MM.1S (cell line): ENCODE data around the gene NUDT14.

Experiments
- DNase-seq: peaks from one replicate; pipeline ENCODE4 v3.0.0-alpha.2; 2015
- H2AFZ ChIP-seq: fragments of 300-600 bp; sonication (generic); 2 replicates; pipeline ENCODE4 v1.6.0; 2016; ENCODE audit warnings: antibody characterized with exemption, low read length
- H3F3A ChIP-seq: fragments of 300-600 bp; sonication (generic); 2 replicates; pipeline ENCODE4 v1.6.1; 2016; ENCODE audit warnings: mild to moderate bottlenecking, antibody characterized with exemption, low read length, moderate library complexity, mixed read lengths; ENCODE audit not compliant: insufficient read depth
- H3K27ac ChIP-seq: fragments of 300-600 bp; sonication (generic); 2 replicates; pipeline ENCODE4 v1.5.1; 2016; ENCODE audit warnings: mild to moderate bottlenecking, low read length
- H3K27me3 ChIP-seq: fragments of 300-600 bp; sonication (generic); replicated peaks from 2 replicates; pipeline ENCODE4 v1.6.0; 2016; ENCODE audit warnings: low read length; ENCODE audit not compliant: insufficient read depth
- H3K36me3 ChIP-seq: fragments of 300-600 bp; sonication (generic); replicated peaks from 2 replicates; pipeline ENCODE4 v1.6.1; 2016; ENCODE audit warnings: mild to moderate bottlenecking, low read length, mixed read lengths; ENCODE audit not compliant: insufficient read depth
- H3K4me1 ChIP-seq: fragments of 300-600 bp; sonication (generic); 2 replicates; pipeline ENCODE4 v1.6.1; 2016; ENCODE audit warnings: low read length, mixed read lengths
- H3K4me2 ChIP-seq: fragments of 300-600 bp; sonication (generic); 2 replicates; pipeline ENCODE4 v1.6.0; 2016; ENCODE audit warnings: low read depth, low read length
- H3K4me3 ChIP-seq: fragments of 300-600 bp; sonication (generic); 2 replicates; pipeline ENCODE4 v1.5.1; 2016; ENCODE audit warnings: low read length, mixed read lengths
- H3K79me2 ChIP-seq: fragments of 300-600 bp; sonication (generic); 2 replicates; pipeline ENCODE4 v1.6.1; 2016; ENCODE audit warnings: mixed run types, low read length, mixed read lengths
- H3K9ac ChIP-seq: fragments of 300-600 bp; sonication (generic); 2 replicates; pipeline ENCODE4 v1.6.1; 2016; ENCODE audit warnings: low read length, mixed read lengths
- H3K9me2 ChIP-seq: fragments of 300-600 bp; sonication (generic); replicated peaks from 2 replicates; pipeline ENCODE4 v1.6.1; 2016; ENCODE audit warnings: mild to moderate bottlenecking, low read length, mixed read lengths; ENCODE audit not compliant: insufficient read depth
- H3K9me3 ChIP-seq: fragments of 300-600 bp; sonication (generic); replicated peaks from 2 replicates; pipeline ENCODE4 v1.6.1; 2016; ENCODE audit warnings: mild to moderate bottlenecking, low read length, mixed read lengths; ENCODE audit not compliant: insufficient read depth
- H4K20me1 ChIP-seq: fragments of 300-600 bp; sonication (generic); 2 replicates; pipeline ENCODE4 v1.6.1; 2016; ENCODE audit warnings: mild to moderate bottlenecking, low read length, moderate library complexity, mixed read lengths; ENCODE audit not compliant: insufficient read depth
- EZH2 ChIP-seq: fragments of 300-600 bp; sonication (generic); optimal IDR thresholded peaks from 2 replicates; pipeline ENCODE3; 2017; ENCODE audit warnings: low read depth, mild to moderate bottlenecking, antibody characterized with exemption, low read length, mixed read lengths
- EZH2phosphoT487 ChIP-seq: fragments of 300-600 bp; sonication (generic); IDR thresholded peaks from 2 replicates; pipeline ENCODE4 v1.6.1; 2018; ENCODE audit warnings: antibody characterized with exemption, low read length
- TF ChIP-seq, protein P1 (sequence below): fragments of 300-600 bp; sonication (generic); IDR thresholded peaks from 2 replicates; pipeline ENCODE4 v1.5.1; 2016; ENCODE audit warnings: antibody characterized with exemption, low read length, mixed read lengths

NUDT14 gene

GRCh38 chr14:105144026-105144665 lies 37.0 kb downstream of the NUDT14 start:
- Histone ChIP-seq H3K36me3 (no peaks in the 10 kb centered on the region), H3K4me3 (no peak overlapping the region), H4K20me1 (no peaks in the 10 kb centered on the region), H3F3A (no peaks in the 10 kb centered on the region), H3K79me2 (no peaks in the 10 kb centered on the region), H3K27me3 (peaks cover 18% of the 10 kb centered on the region; the same call in 1 of the 2 replicates), H3K4me1 (no peaks in the 10 kb centered on the region), H3K9me3 (no peaks in the 10 kb centered on the region), H3K9ac (no peak overlapping the region), H3K9me2 (no peaks in the 10 kb centered on the region), H3K4me2 (no peak overlapping the region), H3K27ac (no peak overlapping the region), H2AFZ (no peak overlapping the region)
- no peak for DNase-seq
- TF ChIP-seq EZH2 (no peak), EZH2phosphoT487 (no peak)
- TF ChIP-seq, protein P1, sequence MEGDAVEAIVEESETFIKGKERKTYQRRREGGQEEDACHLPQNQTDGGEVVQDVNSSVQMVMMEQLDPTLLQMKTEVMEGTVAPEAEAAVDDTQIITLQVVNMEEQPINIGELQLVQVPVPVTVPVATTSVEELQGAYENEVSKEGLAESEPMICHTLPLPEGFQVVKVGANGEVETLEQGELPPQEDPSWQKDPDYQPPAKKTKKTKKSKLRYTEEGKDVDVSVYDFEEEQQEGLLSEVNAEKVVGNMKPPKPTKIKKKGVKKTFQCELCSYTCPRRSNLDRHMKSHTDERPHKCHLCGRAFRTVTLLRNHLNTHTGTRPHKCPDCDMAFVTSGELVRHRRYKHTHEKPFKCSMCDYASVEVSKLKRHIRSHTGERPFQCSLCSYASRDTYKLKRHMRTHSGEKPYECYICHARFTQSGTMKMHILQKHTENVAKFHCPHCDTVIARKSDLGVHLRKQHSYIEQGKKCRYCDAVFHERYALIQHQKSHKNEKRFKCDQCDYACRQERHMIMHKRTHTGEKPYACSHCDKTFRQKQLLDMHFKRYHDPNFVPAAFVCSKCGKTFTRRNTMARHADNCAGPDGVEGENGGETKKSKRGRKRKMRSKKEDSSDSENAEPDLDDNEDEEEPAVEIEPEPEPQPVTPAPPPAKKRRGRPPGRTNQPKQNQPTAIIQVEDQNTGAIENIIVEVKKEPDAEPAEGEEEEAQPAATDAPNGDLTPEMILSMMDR: no peak

GRCh38 chr14:105143451-105144025 lies 37.6 kb downstream of the NUDT14 start:
- Histone ChIP-seq H3K27me3 (peaks cover 18% of the 10 kb centered on the region; the same call in 1 of the 2 replicates), H4K20me1 (no peaks in the 10 kb centered on the region), H3K4me3 (no peak overlapping the region), H3K9me2 (no peaks in the 10 kb centered on the region), H3K9ac (no peak overlapping the region), H3K9me3 (no peaks in the 10 kb centered on the region), H3K36me3 (no peaks in the 10 kb centered on the region), H3F3A (no peaks in the 10 kb centered on the region), H3K79me2 (no peaks in the 10 kb centered on the region), H2AFZ (no peak overlapping the region), H3K4me2 (no peak overlapping the region), H3K4me1 (no peaks in the 10 kb centered on the region), H3K27ac (no peak overlapping the region)
- no peak for DNase-seq
- TF ChIP-seq EZH2phosphoT487: no peak
- no peak for TF ChIP-seq EZH2

DNA sequence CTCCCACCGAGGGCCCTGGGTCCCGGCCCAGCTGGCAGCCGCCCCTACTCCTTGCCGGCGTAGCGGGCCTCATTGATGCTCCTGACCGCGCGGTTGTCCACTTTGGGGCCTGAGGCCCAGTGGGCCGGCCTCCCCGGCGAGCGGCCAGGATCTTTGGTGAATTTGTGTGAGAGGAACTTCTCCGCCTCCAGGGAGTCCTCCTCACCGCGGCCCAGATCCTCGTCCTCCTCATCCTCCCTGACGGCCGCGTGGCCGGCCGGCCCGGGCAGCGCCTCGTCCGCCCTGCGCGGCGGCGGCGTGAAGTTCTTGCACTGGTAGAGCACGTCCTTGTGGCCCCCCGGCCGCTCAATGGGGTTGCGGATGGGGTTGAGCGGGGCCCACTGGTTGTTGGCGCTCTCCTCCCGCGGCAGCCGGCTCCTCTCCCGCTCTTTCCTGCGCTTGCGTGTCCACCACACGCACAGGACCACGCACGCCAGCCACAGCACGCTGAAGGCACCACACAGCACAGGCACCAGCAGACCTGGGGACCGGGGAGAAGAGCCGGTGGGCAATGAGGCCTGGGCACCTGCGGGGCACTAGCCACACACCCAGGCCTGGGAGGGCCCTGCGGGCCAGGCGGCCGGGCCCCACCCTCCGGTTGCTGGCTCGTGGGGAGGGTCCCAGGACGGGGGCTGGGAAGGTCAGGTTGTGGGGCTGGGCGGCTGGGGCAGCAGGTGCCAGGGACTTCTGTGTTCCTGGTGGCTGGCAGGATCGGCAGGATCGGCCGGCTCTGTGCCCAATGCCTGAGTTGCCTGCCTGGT lies 38.3 kb downstream of the NUDT14 start:
- H3K9me3 ChIP-seq: no peaks in the 10 kb centered on the region
- TF ChIP-seq EZH2phosphoT487 (no peak), EZH2 (no peak)
- TF ChIP-seq, protein P1: no peak
- no peak overlapping the region for H3K4me3 ChIP-seq
- H3K36me3 ChIP-seq: no peaks in the 10 kb centered on the region
- no peaks in the 10 kb centered on the region for H4K20me1 ChIP-seq
- H3K79me2 ChIP-seq: no peaks in the 10 kb centered on the region
- H2AFZ ChIP-seq: no peak overlapping the region
- no peak overlapping the region for H3K27ac ChIP-seq
- no peaks in the 10 kb centered on the region for H3F3A ChIP-seq
- H3K27me3 ChIP-seq: peaks cover 18% of the 10 kb centered on the region; the same call in 1 of the 2 replicates
- DNase-seq: no peak
- H3K4me2 ChIP-seq: no peak overlapping the region
- H3K4me1 ChIP-seq: no peaks in the 10 kb centered on the region
- H3K9me2 ChIP-seq: no peaks in the 10 kb centered on the region
- H3K9ac ChIP-seq: no peak overlapping the region
